PC-9 (cell line): Measurements from ENCODE around the gene THOC2.
"Not testable (repeated sequence)": the region's sequence is repeated elsewhere in the genome, so short reads cannot be mapped to it uniquely, and the experiment has no call there.

ENCODE experiments used
- CTCF ChIP-seq: fragments of 200-600 bp; sonication (generic); conservative IDR thresholded peaks from 2 replicates; pipeline ENCODE4 v1.6.1; 2017; ENCODE audit warnings: mixed run types, antibody characterized with exemption, mild to moderate bottlenecking, moderate library complexity
- EZH2 ChIP-seq: fragments of 200-600 bp; sonication (generic); IDR thresholded peaks from 2 replicates; pipeline ENCODE4 v1.8.0; 2017; ENCODE audit warnings: antibody characterized with exemption, low read depth

- TF ChIP-seq CTCF, EZH2: not testable (repeated sequence)
Observed at GRCh38 chrX:123781786-123782185, 48.9 kb upstream of the THOC2 start.
